ENCODE results near the gene ERC2. TPM values are rescaled to one million over a fixed set of nuclear protein-coding genes. Genes with fewer than 3 reads are reported as not detected.

Gene ERC2
- total and polyA plus RNA-seq, 7 experiments from 2014 or later = not detected

DNA sequence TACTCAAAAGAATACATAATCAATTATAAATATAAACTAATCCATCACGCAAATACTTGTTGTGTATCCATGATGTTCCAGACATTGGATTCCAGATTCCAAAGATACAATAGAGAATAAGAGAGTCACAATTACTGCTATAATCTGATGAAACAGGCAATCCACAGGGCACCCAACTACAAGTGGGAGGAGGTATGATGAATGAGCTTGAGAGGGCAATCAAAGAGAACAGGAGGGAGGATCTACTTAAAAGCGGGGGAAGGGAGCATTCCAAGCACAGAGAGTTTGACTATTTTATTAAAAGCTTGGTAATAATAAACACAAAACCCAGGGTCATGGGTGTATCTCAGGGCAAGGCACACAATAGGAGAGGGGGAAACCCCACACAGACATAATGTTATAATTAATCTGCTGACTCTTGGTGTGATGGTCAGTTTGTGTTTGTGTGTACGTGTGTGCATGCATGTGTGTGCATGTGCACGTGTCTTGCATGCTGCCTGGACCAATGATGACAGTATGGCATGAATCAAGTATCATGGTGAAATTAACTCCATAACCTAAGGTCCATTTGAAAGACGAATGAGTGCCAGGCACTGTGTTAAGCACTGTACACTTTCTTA, 655.8 kb downstream of the ERC2 start:
- peaks cover 0 to 11% (median 0%) of the 10 kb centered on the region in 5 donors for H3K27me3 Mint-ChIP-seq
- CTCF ChIA-PET = no interaction called here
- POLR2A ChIA-PET = interaction anchor here (0.6 kb wide), 1 partner anchor 628 kb away, joined by 3 read pairs; no protein-coding TSS in a partner anchor
- intact Hi-C loops (cut with micrococcal nuclease) = no loop called here
- Histone ChIP-seq H3K4me3 (ENCODE audit: low read length) (no peak overlapping the region), H3K27ac (ENCODE audit: low read depth, low read length) (no peak overlapping the region), H3K27me3 (ENCODE audit: control insufficient read depth in 2 of 2, insufficient read depth in 2 of 2, low read length in 2 of 2) (no peaks in the 10 kb centered on the region), H3K9me3 (ENCODE audit: control insufficient read depth in 2 of 3, low read length in 3 of 3) (no peaks in the 10 kb centered on the region), H3K4me1 (ENCODE audit: control insufficient read depth in 2 of 2, insufficient read depth in 2 of 2, low read length in 2 of 2) (no peaks in the 10 kb centered on the region), H3K36me3 (ENCODE audit: control insufficient read depth in 2 of 3, insufficient read depth in 3 of 3, low read length in 3 of 3) (no peaks in the 10 kb centered on the region)
- no peak overlapping the region for H3K27ac Mint-ChIP-seq
- no peak for DNase-seq
- H3K4me3 Mint-ChIP-seq = no peak overlapping the region
- H3K9me3 Mint-ChIP-seq = peaks cover 0 to 7% (median 0%) of the 10 kb centered on the region in 11 donors
- no peaks in the 10 kb centered on the region for H3K36me3 Mint-ChIP-seq
- no peaks in the 10 kb centered on the region for H3K4me1 Mint-ChIP-seq
- ATAC-seq = no peak

GRCh38 chr3:55807210-55807609, 661.1 kb downstream of the ERC2 start:
- H3K4me3 Mint-ChIP-seq = no peak overlapping the region
- ATAC-seq = no peak
- no peaks in the 10 kb centered on the region for H3K27me3 ChIP-seq (ENCODE audit: control insufficient read depth in 2 of 2, insufficient read depth in 2 of 2, low read length in 2 of 2)
- no peaks in the 10 kb centered on the region for H3K36me3 Mint-ChIP-seq
- no peak overlapping the region for H3K27ac ChIP-seq (ENCODE audit: low read depth, low read length)
- CTCF ChIA-PET = no interaction called here
- peaks cover 0 to 11% (median 0%) of the 10 kb centered on the region in 11 donors for H3K9me3 Mint-ChIP-seq
- no peak for DNase-seq
- intact Hi-C loops (cut with micrococcal nuclease) = no loop called here
- no peaks in the 10 kb centered on the region for H3K4me1 Mint-ChIP-seq
- H3K9me3 ChIP-seq (ENCODE audit: control insufficient read depth in 2 of 3, low read length in 3 of 3) = no peaks in the 10 kb centered on the region
- H3K27me3 Mint-ChIP-seq = peaks cover 0 to 7% (median 0%) of the 10 kb centered on the region in 5 donors
- no peak overlapping the region for H3K27ac Mint-ChIP-seq
- POLR2A ChIA-PET = no interaction called here
- H3K36me3 ChIP-seq (ENCODE audit: control insufficient read depth in 2 of 3, insufficient read depth in 3 of 3, low read length in 3 of 3) = no peaks in the 10 kb centered on the region
- H3K4me3 ChIP-seq (ENCODE audit: low read length) = no peak overlapping the region
- H3K4me1 ChIP-seq (ENCODE audit: control insufficient read depth in 2 of 2, insufficient read depth in 2 of 2, low read length in 2 of 2) = no peaks in the 10 kb centered on the region

- ATAC-seq = no peak
- CTCF ChIA-PET = no interaction called here
- H3K27me3 Mint-ChIP-seq = peaks cover 0 to 5% (median 0%) of the 10 kb centered on the region in 5 donors
Observed at GRCh38 chr3:55805169-55805568, 663.1 kb downstream of the ERC2 start.

GRCh38 chr3:55804170-55805095, 663.8 kb downstream of the ERC2 start:
- CTCF ChIA-PET = no interaction called here
- POLR2A ChIA-PET = no interaction called here
- H3K4me3 Mint-ChIP-seq = no peak overlapping the region
- no peaks in the 10 kb centered on the region for H3K36me3 Mint-ChIP-seq
- ATAC-seq (no peak), DNase-seq (no peak)
- H3K9me3 Mint-ChIP-seq = peaks cover 0 to 11% (median 3%) of the 10 kb centered on the region in 11 donors
- Histone ChIP-seq H3K9me3 (ENCODE audit: control insufficient read depth in 2 of 3, low read length in 3 of 3) (no peaks in the 10 kb centered on the region), H3K27ac (ENCODE audit: low read depth, low read length) (no peak overlapping the region), H3K36me3 (ENCODE audit: control insufficient read depth in 2 of 3, insufficient read depth in 3 of 3, low read length in 3 of 3) (no peaks in the 10 kb centered on the region), H3K27me3 (ENCODE audit: control insufficient read depth in 2 of 2, insufficient read depth in 2 of 2, low read length in 2 of 2) (no peaks in the 10 kb centered on the region), H3K4me3 (ENCODE audit: low read length) (no peak overlapping the region), H3K4me1 (ENCODE audit: control insufficient read depth in 2 of 2, insufficient read depth in 2 of 2, low read length in 2 of 2) (no peaks in the 10 kb centered on the region)
- no peaks in the 10 kb centered on the region for H3K4me1 Mint-ChIP-seq
- H3K27me3 Mint-ChIP-seq = peaks cover 0 to 5% (median 0%) of the 10 kb centered on the region in 5 donors
- intact Hi-C loops (cut with micrococcal nuclease) = no loop called here
- no peak overlapping the region for H3K27ac Mint-ChIP-seq

More at GRCh38 chr3:55805169-55805568, 663.1 kb downstream of the ERC2 start:
- Histone ChIP-seq H3K36me3 (ENCODE audit: control insufficient read depth in 2 of 3, insufficient read depth in 3 of 3, low read length in 3 of 3) (no peaks in the 10 kb centered on the region), H3K9me3 (ENCODE audit: control insufficient read depth in 2 of 3, low read length in 3 of 3) (no peaks in the 10 kb centered on the region), H3K4me3 (ENCODE audit: low read length) (no peak overlapping the region), H3K27ac (ENCODE audit: low read depth, low read length) (no peak overlapping the region), H3K27me3 (ENCODE audit: control insufficient read depth in 2 of 2, insufficient read depth in 2 of 2, low read length in 2 of 2) (no peaks in the 10 kb centered on the region), H3K4me1 (ENCODE audit: control insufficient read depth in 2 of 2, insufficient read depth in 2 of 2, low read length in 2 of 2) (no peaks in the 10 kb centered on the region)
- POLR2A ChIA-PET = no interaction called here
- Mint-ChIP-seq H3K4me1 (no peaks in the 10 kb centered on the region), H3K27ac (no peak overlapping the region), H3K36me3 (no peaks in the 10 kb centered on the region), H3K4me3 (no peak overlapping the region), H3K9me3 (peaks cover 0 to 11% (median 2%) of the 10 kb centered on the region in 11 donors)
- intact Hi-C loops (cut with micrococcal nuclease) = no loop called here
- DNase-seq = no peak

GRCh38 chr3:55802816-55803215, 665.5 kb downstream of the ERC2 start:
- no peak overlapping the region for H3K4me3 Mint-ChIP-seq
- ChIA-PET CTCF (no interaction called here), POLR2A (no interaction called here)
- no peak for ATAC-seq
- Histone ChIP-seq H3K36me3 (ENCODE audit: control insufficient read depth in 2 of 3, insufficient read depth in 3 of 3, low read length in 3 of 3) (no peaks in the 10 kb centered on the region), H3K27me3 (ENCODE audit: control insufficient read depth in 2 of 2, insufficient read depth in 2 of 2, low read length in 2 of 2) (no peaks in the 10 kb centered on the region), H3K4me1 (ENCODE audit: control insufficient read depth in 2 of 2, insufficient read depth in 2 of 2, low read length in 2 of 2) (no peaks in the 10 kb centered on the region), H3K4me3 (ENCODE audit: low read length) (no peak overlapping the region), H3K9me3 (ENCODE audit: control insufficient read depth in 2 of 3, low read length in 3 of 3) (no peaks in the 10 kb centered on the region), H3K27ac (ENCODE audit: low read depth, low read length) (no peak overlapping the region)
- DNase-seq = no peak
- H3K9me3 Mint-ChIP-seq = peaks cover 0 to 12% (median 3%) of the 10 kb centered on the region in 11 donors
- intact Hi-C loops (cut with micrococcal nuclease) = no loop called here
- H3K27me3 Mint-ChIP-seq = peaks cover 0 to 5% (median 0%) of the 10 kb centered on the region in 5 donors
- no peaks in the 10 kb centered on the region for H3K36me3 Mint-ChIP-seq
- peaks cover 0 to under 1% (median 0%) of the 10 kb centered on the region in 7 donors for H3K4me1 Mint-ChIP-seq
- H3K27ac Mint-ChIP-seq = no peak overlapping the region

DNA sequence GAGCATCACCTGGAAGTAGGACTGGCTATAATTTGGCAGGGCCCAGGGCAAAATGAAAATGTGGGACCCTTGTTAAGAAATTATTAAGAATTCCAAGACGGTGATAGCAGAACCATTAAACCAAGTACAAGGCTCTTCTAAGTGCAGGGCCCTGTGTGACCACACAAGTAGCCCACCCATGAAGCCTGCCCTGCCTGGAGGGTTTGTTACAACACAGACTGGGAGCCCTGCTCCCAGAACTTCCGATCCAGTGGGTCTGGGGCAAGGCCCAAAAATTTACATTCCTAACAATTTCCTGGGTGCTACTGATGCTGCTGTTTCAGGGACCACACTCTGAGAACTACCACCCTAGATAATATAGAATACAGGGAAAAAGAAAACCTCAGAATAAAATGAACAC, 666.6 kb downstream of the ERC2 start:
- Histone ChIP-seq H3K27me3 (ENCODE audit: control insufficient read depth in 2 of 2, insufficient read depth in 2 of 2, low read length in 2 of 2) (no peaks in the 10 kb centered on the region), H3K9me3 (ENCODE audit: control insufficient read depth in 2 of 3, low read length in 3 of 3) (no peaks in the 10 kb centered on the region), H3K4me1 (ENCODE audit: control insufficient read depth in 2 of 2, insufficient read depth in 2 of 2, low read length in 2 of 2) (no peaks in the 10 kb centered on the region), H3K36me3 (ENCODE audit: control insufficient read depth in 2 of 3, insufficient read depth in 3 of 3, low read length in 3 of 3) (no peaks in the 10 kb centered on the region), H3K4me3 (ENCODE audit: low read length) (no peak overlapping the region), H3K27ac (ENCODE audit: low read depth, low read length) (no peak overlapping the region)
- intact Hi-C loops (cut with micrococcal nuclease) = no loop called here
- no peaks in the 10 kb centered on the region for H3K36me3 Mint-ChIP-seq
- peaks cover 0 to 2% (median 0%) of the 10 kb centered on the region in 7 donors for H3K4me1 Mint-ChIP-seq
- no peak overlapping the region for H3K27ac Mint-ChIP-seq
- no peak overlapping the region for H3K4me3 Mint-ChIP-seq
- DNase-seq (no peak), ATAC-seq (no peak)
- CTCF ChIA-PET = no interaction called here
- peaks cover 0 to 5% (median 0%) of the 10 kb centered on the region in 5 donors for H3K27me3 Mint-ChIP-seq
- POLR2A ChIA-PET = no interaction called here
- H3K9me3 Mint-ChIP-seq = peaks cover 0 to 17% (median 3%) of the 10 kb centered on the region in 11 donors
